ENCODE data around the gene ZBTB42. TPM values are rescaled to one million over a fixed set of nuclear protein-coding genes. Genes with fewer than 3 reads are reported as not detected.

Gene ZBTB42
- total RNA-seq, 1 experiment from 2014 or later, result 4.2 TPM

DNA sequence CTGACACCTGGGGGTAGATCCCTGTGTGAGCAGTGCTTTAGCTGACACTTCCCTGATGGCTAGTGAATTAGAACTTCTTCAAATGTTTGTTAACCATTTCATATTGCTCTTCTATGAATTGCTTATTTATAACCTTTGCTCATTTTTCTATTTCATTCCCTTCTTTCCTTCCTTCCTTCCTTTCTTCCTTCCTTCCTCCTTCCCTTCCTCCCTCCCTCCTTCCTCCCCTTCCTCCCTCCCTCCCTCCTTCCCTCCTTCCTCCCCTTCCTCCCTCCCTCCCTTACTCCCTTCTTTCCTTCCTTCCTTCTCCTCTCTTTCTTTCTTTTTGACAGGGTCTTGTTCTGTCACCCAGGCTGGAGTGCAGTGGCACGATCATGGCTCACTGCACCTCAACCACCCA lies 40.8 kb downstream of the ZBTB42 start:
- POLR2A ChIA-PET (ENCODE audit: unreplicated experiment), result no interaction called here
- intact Hi-C loops (cut with micrococcal nuclease; ENCODE audit: unreplicated experiment), result no loop called here
- H4K20me1 ChIP-seq (ENCODE audit: insufficient read depth), result no peaks in the 10 kb centered on the region; the same call in 1 of the 2 replicates

GRCh38 chr14:104843006-104843405 lies 42.1 kb downstream of the ZBTB42 start:
- DNase-seq, result no peak
- Histone ChIP-seq H4K20me1 (ENCODE audit: insufficient read depth) (no peaks in the 10 kb centered on the region; the same call in 1 of the 2 replicates), H3K4me2 (no peak overlapping the region), H3K4me3 (no peak overlapping the region), H3K9me2 (ENCODE audit: insufficient read depth) (no peaks in the 10 kb centered on the region), H3K79me2 (ENCODE audit: low read depth) (no peaks in the 10 kb centered on the region), H3K27ac (no peak overlapping the region), H3K36me3 (ENCODE audit: low read depth) (no peaks in the 10 kb centered on the region), H2AFZ (no peak overlapping the region), H3K27me3 (ENCODE audit: insufficient read depth, low read depth) (no peaks in the 10 kb centered on the region), H3K4me1 (replicated peaks; ENCODE audit: insufficient read depth) (no peaks in the 10 kb centered on the region), H3K9me3 (ENCODE audit: insufficient read depth, low read depth) (peaks cover 12% of the 10 kb centered on the region; the same call in 1 of the 2 replicates), H3F3A (ENCODE audit: insufficient read depth, low read depth) (no peaks in the 10 kb centered on the region; the same call in 1 of the 2 replicates)
- no TSS peak for BruUV-seq (replicated peaks)
- POLR2A ChIA-PET (ENCODE audit: unreplicated experiment), result no interaction called here
- intact Hi-C loops (cut with micrococcal nuclease; ENCODE audit: unreplicated experiment), result no loop called here
- no peak for TF ChIP-seq EZH2 (IDR thresholded peaks at IDR 0.05; ENCODE audit: low read depth)
- TF ChIP-seq, protein P1, sequence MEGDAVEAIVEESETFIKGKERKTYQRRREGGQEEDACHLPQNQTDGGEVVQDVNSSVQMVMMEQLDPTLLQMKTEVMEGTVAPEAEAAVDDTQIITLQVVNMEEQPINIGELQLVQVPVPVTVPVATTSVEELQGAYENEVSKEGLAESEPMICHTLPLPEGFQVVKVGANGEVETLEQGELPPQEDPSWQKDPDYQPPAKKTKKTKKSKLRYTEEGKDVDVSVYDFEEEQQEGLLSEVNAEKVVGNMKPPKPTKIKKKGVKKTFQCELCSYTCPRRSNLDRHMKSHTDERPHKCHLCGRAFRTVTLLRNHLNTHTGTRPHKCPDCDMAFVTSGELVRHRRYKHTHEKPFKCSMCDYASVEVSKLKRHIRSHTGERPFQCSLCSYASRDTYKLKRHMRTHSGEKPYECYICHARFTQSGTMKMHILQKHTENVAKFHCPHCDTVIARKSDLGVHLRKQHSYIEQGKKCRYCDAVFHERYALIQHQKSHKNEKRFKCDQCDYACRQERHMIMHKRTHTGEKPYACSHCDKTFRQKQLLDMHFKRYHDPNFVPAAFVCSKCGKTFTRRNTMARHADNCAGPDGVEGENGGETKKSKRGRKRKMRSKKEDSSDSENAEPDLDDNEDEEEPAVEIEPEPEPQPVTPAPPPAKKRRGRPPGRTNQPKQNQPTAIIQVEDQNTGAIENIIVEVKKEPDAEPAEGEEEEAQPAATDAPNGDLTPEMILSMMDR (conservative IDR thresholded peaks at IDR 0.05), result no peak
- CTCF ChIA-PET, result no interaction called here

More for the DNA sequence above, 40.8 kb downstream of the ZBTB42 start:
- H3K27ac ChIP-seq, result no peak overlapping the region
- H3F3A ChIP-seq (ENCODE audit: insufficient read depth, low read depth), result no peaks in the 10 kb centered on the region; the same call in 1 of the 2 replicates
- TF ChIP-seq, protein P1 (conservative IDR thresholded peaks at IDR 0.05), result no peak
- TF ChIP-seq EZH2 (IDR thresholded peaks at IDR 0.05; ENCODE audit: low read depth), result no peak
- H3K27me3 ChIP-seq (ENCODE audit: insufficient read depth, low read depth), result no peaks in the 10 kb centered on the region
- H2AFZ ChIP-seq, result no peak overlapping the region
- H3K4me2 ChIP-seq, result no peak overlapping the region
- H3K4me1 ChIP-seq (replicated peaks; ENCODE audit: insufficient read depth), result no peaks in the 10 kb centered on the region
- no peaks in the 10 kb centered on the region for H3K79me2 ChIP-seq (ENCODE audit: low read depth)
- no peak for DNase-seq
- H3K4me3 ChIP-seq, result no peak overlapping the region
- CTCF ChIA-PET, result no interaction called here
- H3K9me2 ChIP-seq (ENCODE audit: insufficient read depth), result no peaks in the 10 kb centered on the region
- no TSS peak for BruUV-seq (replicated peaks)
- H3K36me3 ChIP-seq (ENCODE audit: low read depth), result no peaks in the 10 kb centered on the region
- H3K9me3 ChIP-seq (ENCODE audit: insufficient read depth, low read depth), result peaks cover 12% of the 10 kb centered on the region; the same call in 1 of the 2 replicates

DNA sequence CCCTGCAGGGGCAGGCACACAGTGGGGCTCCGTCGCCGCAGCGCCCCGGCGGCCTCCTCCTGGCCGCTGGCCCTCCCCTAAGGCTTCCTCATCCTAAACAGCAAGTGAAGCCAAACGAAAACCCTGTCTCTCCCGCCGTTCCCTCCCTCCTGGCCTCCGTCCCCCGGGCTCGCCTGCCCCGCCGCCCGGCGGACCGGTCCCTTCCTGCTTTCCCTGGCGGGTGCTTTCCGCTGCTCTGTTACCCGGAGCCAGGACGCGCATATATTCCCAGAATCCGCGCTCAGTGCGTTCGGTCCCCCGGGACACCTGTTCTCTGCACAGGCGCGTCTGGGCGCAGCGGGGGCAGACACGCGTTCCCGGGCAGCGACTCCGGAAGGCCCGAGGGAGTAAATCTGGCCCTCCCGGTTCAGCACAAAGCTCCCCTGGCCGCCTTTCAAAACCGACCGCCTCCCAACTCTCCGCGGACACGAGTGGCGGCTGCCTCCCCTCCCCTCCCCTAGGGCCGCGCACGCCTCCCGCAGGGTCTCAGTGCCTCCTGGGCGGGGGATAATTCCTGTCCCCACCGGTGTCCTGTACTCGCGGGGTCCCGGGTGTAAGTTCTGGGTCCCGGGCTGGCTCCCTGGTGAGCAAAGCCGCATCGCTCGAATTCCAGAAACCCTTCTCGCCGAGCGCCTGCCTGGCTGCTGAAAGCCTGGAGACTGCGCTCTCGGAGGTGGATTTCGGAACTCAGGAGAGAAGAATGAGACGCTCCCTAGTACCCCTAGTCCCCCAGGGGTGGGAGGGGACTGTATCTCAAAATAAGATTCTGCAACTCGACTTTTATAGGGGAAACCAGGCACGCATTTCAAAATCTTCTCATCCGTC lies 42.8 kb downstream of the ZBTB42 start:
- H3K4me1 ChIP-seq (replicated peaks; ENCODE audit: insufficient read depth), result no peaks in the 10 kb centered on the region
- H4K20me1 ChIP-seq (ENCODE audit: insufficient read depth), result no peaks in the 10 kb centered on the region; the same call in 1 of the 2 replicates
- H3K4me3 ChIP-seq, result no peak overlapping the region
- H3K36me3 ChIP-seq (ENCODE audit: low read depth), result no peaks in the 10 kb centered on the region
- intact Hi-C loops (cut with micrococcal nuclease; ENCODE audit: unreplicated experiment), result no loop called here
- H3K4me2 ChIP-seq, result no peak overlapping the region
- H3K79me2 ChIP-seq (ENCODE audit: low read depth), result no peaks in the 10 kb centered on the region
- POLR2A ChIA-PET (ENCODE audit: unreplicated experiment), result no interaction called here
- H3F3A ChIP-seq (ENCODE audit: insufficient read depth, low read depth), result no peaks in the 10 kb centered on the region; the same call in 1 of the 2 replicates
- no peaks in the 10 kb centered on the region for H3K27me3 ChIP-seq (ENCODE audit: insufficient read depth, low read depth)
- no peaks in the 10 kb centered on the region for H3K9me2 ChIP-seq (ENCODE audit: insufficient read depth)
- H3K9me3 ChIP-seq (ENCODE audit: insufficient read depth, low read depth), result peaks cover 12% of the 10 kb centered on the region; the same call in 1 of the 2 replicates
- no peak overlapping the region for H2AFZ ChIP-seq
- H3K27ac ChIP-seq, result no peak overlapping the region
- DNase-seq, result no peak
- BruUV-seq (replicated peaks), result no TSS peak
- TF ChIP-seq EZH2 (IDR thresholded peaks at IDR 0.05; ENCODE audit: low read depth), result no peak
- TF ChIP-seq, protein P1 (conservative IDR thresholded peaks at IDR 0.05), result no peak
- CTCF ChIA-PET, result no interaction called here

All from PC-9 (cell line).